NOMO-1 treated with dmso at 0.1 percent for 144 hours (cell line): ENCODE measurements around the gene TMEM140.

Experiments used
- DNase-seq: peaks from one replicate; lab custom pipeline; 2025; ENCODE audit not compliant: unreplicated experiment; lab: John Stamatoyannopoulos, UW

TMEM140 gene

DNA sequence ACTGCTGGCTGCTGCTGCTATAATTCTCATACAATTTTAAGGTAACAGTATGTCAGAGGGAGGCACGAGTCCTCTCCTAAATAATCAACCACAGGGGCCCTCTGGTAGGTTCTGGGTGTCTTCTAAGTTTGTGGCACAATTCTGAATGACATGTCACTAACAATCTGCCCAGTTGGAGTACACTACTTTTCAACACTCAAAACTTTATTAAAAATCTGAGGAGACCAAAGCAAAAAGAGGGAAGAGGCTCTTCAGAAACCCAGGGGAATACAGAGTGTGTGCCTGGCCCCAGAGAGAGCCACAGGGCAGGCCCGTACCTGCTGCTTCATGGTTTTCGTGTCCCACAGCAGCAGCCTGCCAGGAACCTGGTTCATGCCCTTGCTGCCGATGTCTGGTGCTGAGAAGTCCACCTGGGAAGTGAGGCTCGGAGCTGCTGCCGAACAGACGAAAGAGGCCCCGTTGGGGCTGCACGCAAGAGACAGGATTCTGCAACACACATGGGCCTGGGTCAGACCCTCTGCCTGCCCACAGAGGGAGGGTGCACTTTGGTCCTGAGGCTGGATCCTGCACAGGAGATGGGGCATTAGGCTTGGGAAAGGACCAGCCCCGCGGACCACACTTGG lies 45.2 kb downstream of the TMEM140 start:
- no peak for DNase-seq

DNA sequence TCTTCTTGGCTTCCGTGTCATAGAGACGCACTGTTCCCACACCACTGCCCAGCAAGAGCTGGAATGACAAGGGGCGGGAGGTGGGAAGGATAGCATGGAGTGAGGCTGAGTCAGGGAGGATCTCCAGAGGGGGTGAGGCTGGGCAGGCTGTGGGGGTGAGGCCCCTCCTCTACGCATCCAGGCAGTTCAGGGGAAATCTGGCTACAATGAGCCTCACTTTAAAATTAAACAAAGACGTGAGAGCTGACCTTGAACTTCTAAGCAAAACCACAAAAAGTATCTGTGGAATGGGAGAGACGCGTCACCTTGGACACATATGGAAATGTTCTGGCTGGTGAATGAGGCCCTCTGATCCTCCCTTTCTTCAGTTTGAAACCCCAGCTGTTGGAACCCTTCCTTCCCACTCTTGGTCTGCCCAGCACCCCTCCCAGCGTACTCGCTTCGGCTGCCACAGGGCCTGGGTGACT lies 45.8 kb downstream of the TMEM140 start:
- no peak for DNase-seq

DNA sequence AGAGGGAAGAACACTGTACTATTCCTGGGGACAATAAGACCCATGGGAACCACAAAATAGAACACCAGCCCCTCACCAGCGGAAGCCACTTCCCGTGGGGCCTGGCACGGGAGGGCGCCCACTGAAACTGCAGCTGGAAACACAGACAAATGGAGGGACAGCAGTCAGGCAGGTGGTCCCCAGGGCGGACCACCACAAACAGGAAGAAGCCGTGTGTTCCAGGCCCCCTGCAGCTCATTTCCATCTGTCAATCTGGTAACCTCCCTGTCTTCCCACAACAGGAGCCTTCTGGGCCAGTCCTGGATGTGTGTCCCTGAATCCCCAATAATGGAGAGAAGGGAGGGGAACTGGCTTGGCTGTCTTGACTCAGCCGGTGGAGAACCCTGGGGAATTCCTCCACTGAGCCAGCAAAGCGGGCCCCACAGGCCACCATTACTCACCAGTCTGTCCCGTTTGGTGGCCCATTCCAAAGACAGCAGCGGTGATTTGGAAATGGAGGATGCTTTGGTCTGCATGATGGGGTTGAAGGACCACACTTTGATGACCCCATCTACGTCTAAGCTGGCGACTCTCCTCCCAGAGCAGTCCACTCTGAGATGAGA lies 46.7 kb downstream of the TMEM140 start:
- no peak for DNase-seq

DNA sequence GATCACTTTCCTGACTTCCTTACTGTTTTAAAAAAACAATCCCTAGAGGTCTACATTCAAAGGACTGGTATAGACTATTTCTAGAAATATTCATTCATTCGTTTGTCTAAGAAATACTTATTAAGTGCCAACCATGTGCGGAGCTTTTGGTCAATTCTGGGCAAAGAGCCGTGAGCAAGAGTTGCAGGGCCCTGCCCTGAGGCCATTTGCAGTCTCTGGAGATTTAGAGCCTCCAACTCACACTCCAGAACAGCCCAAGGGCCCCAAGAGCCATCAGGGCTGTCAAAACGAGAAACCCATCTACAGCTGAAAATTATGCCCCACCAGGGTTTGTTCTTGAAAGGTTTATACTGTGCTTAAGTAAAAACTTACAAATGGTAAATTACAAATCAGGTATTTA lies 47.3 kb downstream of the TMEM140 start:
- DNase-seq, result no peak

DNA sequence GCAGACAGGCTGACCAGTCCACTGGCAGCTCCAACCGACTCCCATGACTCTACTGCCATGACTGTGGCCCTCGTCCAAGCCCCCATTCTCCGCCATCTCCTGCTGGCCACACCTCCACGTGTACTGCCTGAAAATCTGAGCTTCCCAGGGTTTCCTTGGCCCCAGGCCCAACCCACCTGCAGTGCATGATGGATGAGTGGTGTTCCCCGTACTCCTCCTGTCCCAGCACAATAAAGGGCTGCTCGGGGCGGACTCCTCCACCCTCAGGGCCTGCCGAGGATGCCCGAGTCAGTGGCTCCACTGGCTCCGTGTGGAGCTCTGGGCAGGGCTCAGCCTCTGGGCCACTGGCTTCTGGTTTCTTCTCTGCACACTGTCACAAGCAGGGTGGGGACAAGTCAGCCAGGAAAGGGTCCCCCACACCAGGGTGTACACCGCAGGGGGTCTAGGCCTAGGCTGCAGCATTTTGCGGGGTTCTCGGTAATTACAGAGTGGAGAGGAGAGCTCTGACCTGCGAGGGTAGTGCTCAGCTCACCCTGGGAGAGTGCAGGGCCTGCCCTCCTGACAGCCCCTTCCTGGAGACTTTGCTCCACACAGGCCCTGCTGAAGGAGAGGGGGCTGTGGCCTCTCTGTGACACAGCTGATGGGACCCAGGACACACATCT lies 48.2 kb downstream of the TMEM140 start:
- DNase-seq, result no peak

DNA sequence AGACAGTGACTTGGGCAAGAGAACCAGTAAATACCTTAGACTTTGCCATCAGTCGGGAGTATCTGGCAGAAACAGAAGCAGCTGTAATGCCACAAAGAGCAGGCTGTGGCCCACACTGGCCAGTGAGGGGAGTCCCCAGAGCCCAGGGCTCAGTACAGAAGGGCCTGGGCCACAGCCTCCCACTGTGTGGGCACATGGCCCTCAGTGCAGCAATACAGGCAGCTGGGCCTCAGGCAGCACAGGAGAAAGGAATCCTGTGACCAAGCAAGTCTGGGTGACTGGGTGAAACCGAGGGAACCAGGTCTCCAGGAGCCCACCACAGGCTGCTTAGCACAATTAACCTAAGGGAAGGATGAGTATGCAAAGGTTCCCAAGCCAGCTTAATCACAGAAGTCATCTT lies 49.5 kb downstream of the TMEM140 start:
- no peak for DNase-seq

DNA sequence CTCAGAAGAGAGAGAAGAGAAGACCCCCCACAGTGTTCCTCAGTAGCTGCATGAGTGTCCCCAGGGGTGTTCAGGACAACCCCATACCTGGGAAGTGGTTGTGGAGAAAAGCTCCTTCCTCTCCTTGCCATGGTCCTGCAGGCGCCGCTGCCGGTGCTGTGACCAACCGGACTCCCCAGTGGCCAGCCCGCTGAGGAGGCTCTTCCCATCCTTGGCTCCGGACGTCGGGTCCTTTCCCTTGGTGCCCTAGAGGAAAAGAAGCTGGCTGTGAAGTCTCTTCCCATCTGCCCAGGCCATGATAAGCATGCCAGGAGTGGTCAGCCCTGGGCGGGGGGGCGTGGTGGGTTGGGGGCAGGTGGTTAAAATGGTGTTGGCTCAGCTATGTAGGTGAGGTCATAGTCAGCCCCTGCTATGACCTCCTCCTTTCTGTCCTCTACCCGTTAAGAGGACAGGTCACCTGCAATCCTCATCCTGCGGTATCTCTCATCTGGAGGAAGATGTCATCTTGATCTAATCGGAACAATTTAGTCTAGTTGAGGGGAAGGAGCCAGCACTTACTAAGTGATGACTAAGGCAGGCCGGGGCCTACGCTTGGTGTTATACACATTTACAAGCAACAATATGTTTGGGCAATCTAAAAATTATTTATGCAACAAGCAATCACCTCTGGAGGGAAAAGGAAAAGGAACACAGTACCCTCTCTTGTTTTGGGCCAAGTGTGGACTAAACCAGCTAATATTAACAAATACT lies 50.2 kb downstream of the TMEM140 start:
- DNase-seq, result no peak

DNA sequence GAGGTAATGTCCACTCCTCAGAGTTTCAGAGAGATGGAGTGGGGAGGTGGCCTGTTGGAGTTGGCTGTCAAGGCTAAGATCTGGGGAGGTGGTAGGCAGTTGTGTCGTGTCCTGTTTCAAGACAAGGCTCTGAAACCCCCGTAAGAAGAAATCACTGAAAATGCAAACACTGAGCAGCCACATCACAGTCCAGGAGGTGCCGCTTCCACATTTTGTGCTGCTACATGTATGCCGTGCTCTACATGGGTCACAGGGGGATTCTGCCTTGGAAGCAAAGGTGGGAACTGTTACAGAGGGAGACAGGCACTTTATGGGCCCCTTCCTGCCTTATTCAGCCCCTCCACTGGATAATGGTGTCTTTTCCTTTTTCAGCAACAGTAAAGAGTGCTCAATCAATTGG lies 51.6 kb downstream of the TMEM140 start:
- DNase-seq, result no peak

DNA sequence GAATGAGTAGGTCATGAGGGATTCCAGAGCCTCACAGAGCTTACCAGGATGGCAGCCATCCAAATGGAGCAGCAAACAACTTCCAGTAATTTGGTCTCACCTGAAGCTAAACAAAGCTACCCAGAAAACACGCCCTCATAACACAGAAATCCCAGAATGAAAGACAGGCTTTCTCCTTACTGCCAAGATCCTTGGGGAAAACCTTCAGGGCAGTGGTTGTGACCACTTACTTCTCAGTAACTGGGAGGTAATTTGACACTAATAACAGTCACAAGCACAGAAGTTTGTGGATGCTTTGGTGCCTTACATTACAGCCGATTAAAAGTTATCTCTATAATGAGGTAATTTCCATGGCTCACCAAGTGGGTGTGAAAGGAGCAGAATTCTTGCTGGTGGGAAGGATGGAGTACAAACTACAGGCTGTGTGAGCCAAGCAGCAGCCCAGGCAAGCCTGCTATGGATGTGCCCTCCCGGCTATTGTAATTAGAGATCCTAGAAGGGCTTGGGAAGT lies 53.0 kb downstream of the TMEM140 start:
- no peak for DNase-seq

DNA sequence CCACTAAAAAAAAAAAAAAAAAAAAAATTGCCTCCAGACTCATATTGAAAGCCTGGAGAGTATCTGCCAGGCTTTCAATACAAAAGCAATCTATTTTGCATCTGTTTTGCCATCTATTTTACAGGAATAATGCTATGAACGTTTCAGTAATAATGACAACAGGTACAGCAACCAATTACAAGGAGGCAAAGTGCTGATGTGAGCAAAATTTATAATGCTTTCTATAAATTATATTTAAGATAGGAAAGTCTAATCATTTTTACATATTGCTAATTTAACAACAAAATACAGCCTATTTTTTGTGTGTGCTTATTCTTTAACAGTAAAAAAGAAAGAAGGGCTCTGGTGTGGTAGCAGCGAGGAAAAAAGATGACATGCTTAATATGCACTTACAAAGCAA lies 53.5 kb downstream of the TMEM140 start:
- DNase-seq, result no peak

DNA sequence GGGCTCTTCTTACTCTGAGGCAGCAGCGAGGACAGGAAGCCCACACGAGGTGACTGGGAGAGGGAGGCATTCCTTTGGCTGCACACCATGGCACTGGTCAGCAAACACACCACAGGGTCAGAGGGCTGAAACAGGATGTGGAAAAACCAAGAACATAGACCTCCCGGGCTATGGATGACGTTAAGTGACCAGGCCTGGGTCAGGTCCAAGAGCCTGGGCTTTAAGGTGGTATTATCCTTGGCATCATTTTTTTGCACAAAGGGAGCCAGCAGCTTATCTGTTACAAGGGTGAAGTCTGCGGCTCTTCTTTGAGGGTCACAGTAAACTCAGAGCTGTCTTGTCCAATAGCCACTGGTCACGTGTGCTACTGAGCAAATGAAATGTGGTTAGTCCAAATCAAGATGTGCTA lies 56.5 kb downstream of the TMEM140 start:
- no peak for DNase-seq

DNA sequence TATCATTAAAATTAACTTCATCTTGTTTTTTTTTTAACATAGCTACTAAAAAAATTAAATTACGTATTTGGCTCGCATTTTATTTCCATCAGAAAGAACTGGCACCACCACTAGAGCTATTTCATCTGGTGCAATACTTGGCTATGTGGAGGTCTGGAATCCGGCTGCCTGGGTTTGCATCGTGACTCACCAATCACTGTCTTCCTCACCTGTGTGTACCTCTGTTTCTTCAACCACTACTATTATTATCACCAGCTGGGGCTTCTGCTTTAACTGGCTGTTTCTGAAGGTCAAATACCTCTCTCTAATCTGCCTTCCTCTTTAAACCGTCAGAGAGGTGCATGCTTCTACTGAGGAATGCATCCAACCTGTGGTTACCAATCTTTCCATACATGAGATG lies 57.0 kb downstream of the TMEM140 start:
- no peak for DNase-seq

DNA sequence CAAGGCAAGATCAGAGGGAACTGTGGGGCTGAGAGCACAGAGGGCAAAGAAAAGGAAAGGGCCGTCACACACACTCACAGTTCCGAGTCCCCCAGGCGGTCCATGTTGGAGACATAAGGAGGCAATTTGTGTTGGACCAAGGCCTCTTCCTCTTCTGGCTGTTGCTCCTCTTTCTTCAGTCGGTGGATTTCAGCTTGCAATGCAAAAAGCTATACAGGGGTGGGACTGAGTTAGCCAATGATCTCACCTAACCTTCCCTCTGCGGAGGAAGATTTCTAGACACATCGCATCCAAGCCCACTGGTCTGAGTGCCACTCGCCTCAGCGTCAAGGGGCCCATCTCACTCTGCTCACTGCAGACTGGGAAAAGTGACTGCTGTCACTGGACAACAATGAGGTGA lies 58.0 kb downstream of the TMEM140 start:
- DNase-seq, result no peak

DNA sequence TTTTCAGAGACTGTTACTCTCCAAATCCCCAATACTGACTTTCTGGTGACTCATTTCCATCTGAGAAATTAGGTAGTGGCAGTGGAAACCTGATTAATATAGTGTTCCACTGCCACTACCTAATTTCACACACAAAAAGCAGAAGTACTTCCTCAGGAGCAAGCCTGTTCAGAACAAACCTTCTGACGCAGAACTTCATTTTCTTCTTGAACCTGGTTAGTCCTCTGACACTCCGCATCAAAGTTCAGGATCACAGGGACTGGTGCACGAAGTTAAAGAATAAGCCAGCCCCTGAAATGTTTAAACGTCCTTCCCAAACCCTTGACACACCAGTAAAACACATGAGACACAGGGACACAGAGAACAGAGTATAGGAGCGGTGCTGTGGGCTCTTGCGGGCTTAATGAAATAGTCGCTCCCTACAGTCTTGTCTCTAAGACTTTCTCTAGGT lies 59.1 kb downstream of the TMEM140 start:
- DNase-seq, result no peak

DNA sequence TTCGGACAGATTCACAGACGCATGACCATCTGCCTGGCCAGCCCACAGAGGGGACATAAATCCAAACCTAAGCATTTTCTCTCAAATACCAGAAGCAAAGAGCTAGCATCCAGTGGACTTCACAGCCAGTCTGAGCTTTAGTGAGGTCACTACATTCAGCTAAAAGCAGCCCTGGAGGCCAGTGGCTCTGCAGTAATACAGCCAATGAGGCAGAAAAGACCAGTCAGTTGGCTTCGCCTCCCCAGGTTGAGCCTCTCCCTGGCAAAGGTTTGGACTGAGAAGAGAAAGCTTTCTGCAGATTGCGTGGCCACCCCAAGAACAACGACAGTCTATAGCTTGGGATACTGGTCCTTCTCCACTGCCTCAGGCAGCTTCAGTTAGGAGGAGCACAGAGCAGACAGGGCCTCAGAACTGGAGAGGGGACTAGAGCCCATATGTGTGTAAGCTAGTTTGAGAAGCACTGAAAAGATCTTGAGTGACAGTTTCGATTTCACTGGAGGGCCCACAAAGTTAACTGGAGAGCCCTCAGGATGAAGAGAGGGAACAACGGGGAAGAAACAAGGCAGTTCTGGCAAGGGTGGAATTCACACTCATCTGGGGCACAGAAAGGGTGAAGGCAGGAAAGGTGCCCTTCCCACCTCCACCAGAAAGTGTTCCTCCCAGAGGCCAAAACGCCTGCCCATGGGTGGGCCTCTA lies 59.7 kb downstream of the TMEM140 start:
- DNase-seq, result no peak

DNA sequence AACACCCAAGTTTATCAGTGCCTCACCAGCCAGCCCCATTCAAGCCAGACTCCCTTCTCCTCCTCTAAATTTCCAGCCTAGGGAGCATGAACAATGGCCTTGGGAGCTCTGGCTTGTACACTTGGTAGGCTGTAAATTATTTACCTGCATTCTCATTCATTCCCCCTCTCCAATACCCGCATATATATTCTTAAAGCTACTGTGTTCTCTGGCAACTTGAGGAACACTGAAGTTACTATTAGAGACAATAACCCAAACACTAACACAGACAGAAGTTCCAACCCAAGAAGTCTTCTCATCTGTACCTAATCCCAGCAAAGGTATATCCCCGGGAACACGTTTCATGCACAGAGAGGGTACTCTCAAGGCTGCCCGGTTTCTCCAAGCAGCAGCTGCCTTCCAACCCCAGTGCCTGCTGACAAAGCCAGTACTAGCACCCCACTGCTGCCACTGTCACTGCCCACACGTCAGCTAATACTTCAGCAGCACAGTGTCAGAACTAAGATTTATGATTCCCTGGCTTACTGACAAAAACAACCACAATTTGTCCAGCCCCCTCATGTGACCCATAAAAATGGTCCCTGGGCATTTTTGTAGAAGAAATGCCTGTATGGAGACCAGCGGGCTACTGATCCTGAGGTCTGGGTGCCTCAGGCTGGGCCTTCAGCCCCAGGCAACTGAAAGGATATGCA lies 60.4 kb downstream of the TMEM140 start:
- no peak for DNase-seq

DNA sequence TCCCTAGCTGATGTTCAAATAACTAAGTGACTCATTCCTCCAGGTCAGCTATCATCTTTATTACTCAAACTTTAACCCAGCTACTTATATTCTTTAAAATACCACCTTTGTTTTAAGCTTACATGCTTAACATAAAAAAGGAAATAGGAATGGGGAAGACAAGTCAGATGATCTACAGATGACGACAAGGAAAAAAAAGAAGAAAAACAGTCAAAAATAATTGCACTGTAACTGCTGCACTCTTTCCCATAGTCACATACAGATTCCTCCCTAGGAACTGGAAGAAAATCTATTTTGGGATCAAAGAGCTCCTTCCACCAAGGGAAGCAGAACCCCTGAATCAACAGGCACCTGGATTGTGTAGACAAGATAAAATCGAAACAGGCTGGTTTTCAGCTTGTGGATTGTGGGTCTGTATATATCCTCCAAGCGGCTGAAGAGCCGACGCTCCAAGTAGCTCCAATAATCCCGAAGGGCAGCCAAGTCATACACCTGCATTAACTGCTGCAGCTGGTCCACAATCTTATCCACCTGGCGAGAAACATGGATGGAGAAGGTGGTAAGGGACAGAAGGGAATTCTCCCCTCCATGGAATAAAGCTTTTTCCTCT lies 61.5 kb downstream of the TMEM140 start:
- DNase-seq, result no peak

DNA sequence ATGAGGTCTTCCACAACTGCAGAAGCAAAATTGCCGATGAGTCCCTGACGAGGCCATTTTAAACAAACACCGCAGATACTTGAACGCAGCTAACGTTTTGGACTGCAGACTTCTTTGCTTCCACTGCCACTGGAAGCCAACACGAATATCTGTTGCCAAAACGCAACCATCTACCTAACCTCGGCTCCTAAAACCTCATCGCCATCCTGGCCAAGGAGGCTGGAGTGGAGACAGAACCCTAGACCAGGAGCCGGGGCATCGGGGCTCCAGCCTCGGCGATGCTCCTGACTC lies 63.0 kb downstream of the TMEM140 start:
- no peak for DNase-seq

DNA sequence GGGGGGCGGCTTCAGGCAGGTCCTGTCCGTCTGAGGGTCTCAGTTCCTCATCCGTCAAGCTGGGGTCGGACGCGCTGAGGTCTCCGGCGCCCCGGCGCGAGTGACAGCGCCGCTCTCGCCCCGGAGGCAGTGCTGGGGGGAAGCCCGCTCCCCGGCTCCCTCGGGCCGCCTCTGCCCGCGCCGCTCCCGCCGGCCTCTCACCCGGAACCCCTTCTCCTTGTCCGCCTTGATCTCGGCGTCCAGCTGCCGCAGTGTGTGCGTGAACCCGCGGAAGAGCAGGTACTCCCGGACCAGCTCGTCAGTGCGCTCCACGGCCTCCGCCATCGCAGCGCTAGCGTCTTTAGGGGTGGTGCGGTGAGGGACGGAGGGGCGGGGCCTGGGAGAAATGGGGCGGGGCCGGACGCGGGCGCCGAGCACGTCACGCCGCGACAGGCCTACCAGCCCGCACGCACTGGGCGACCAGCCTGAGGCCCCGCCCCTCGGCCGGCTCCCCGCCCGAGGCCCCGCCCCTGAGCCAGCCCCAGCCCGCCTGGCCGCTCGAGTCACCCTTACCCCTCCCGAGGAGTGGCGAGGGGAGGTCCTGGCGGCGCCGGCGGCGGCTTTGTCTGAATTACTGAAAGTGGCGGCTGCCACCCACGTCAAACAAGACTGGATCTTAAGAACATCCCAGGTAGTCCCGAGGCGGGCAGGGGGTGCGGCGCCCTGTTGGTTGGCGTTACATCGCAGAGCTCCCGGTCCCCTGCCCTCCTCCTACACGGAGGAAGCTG lies 63.5 kb downstream of the TMEM140 start, which contains the start of gene WDR91:
WDR91 (minus strand) TSS at position 348 of the 767 bp plus-strand sequence; CDS start at position 324, 24 bp downstream.
- DNase-seq, result peak; percentile 79
